Erythroblast (primary cell): Measurements from ENCODE around the gene CACNA1E.

Experiments
- GATA1 ChIP-seq: IDR thresholded peaks from 2 replicates; pipeline ENCODE4 v1.6.1; 2011; ENCODE audit warnings: low read depth, mild to moderate bottlenecking, control low read depth, low read length, moderate library complexity
- POLR2A ChIP-seq: IDR thresholded peaks from 2 replicates; pipeline ENCODE4 v1.6.1; 2011; ENCODE audit warnings: mild to moderate bottlenecking, low read length

- no peak for TF ChIP-seq POLR2A
- no peak for TF ChIP-seq GATA1
Measured at GRCh38 chr1:181518152-181518551, 34.8 kb downstream of the CACNA1E start.
